ENCODE measurements around the gene PTPN6. TPM values are rescaled to one million over a fixed set of nuclear protein-coding genes. Genes with fewer than 3 reads are reported as not detected.

Gene PTPN6
- total RNA-seq, 2 donors from 2014 or later = 44.8 to 48.1 TPM

DNA sequence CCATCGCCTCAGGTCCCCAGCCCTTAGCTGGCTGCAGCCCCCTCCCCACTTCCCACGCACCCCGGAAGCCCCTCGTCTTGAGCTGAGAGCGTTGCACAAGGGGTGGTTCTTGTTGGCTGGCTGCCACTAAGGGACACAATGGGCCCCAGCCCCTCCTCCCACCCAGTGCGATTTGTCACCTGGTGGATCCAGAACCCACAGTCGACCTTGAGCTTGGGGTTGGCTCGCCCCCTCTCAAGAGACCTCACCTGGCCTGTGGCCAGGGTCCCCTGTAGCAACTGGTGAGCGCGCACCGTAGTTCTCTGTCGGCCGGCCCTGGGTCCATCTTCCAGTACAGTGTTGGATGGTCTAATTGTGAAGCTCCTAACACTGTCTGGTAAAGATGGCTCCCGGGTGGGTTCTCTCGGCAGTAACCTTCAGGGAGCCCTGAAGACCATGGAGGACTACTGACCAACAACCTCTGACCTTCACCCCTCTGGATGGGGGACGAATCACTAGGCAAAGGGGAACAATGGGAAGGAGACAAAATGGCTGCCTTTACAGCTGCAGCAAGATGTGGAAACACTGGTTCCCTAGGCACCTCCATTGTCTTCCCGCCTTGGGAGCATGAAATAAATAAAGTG lies 12.7 kb downstream of the PTPN6 start:
- Histone ChIP-seq H3K9ac (ENCODE audit: low read depth in 2 of 2, low read length in 2 of 2) (peak overlapping the region; percentile 63 to 98), H3K9me3 (no peaks in the 10 kb centered on the region), H3K4me3 (peak overlapping the region; percentile 57), H3K27ac (peak overlapping the region; percentile 95), H3K36me3 (peaks cover 5% of the 10 kb centered on the region), H3K4me1 (peaks cover 29% of the 10 kb centered on the region), H3K27me3 (no peaks in the 10 kb centered on the region)
- DNase-seq = peak; percentile 60
- intact Hi-C loops (cut with DNase I) = loop anchor here (2.0 kb wide), 1 partner anchor 19 kb away; the partner anchor contains the start of gene C12orf57
- TF ChIP-seq CTCF (IDR thresholded peaks at IDR 0.05) = no peak

DNA sequence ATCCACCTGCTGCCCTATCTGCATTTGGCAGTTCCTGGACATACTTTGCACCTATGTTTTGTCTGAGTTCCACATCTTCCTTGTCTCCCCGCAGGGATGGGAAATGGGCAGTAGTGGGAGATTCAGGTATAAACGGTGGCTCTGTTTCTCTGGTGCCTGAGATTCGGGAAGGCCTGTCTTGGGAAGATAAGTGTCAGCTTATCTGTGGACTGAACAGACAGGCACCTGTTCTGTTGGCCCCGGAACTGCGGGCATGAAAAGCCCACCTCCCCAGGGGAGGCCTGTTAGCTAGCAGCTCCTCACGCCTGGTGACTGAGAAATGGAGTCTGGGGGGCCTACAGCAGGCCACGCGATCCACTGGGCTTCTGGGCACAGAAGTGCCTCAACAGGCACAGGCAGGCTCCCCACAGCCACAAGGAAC lies 13.5 kb downstream of the PTPN6 start:
- Histone ChIP-seq H3K9ac (ENCODE audit: low read depth in 2 of 2, low read length in 2 of 2) (peak overlapping the region; percentile 63 to 98), H3K27me3 (no peaks in the 10 kb centered on the region), H3K36me3 (peaks cover 5% of the 10 kb centered on the region), H3K4me1 (peaks cover 36% of the 10 kb centered on the region), H3K4me3 (peak overlapping the region; percentile 57), H3K27ac (peak overlapping the region; percentile 95), H3K9me3 (no peaks in the 10 kb centered on the region)
- DNase-seq = no peak
- TF ChIP-seq CTCF (IDR thresholded peaks at IDR 0.05) = no peak
- intact Hi-C loops (cut with DNase I) = loop anchor here (2.0 to 5.0 kb wide), 2 partner anchors 20 to 97 kb away; partner anchors contain the start of genes C12orf57 and TPI1

DNA sequence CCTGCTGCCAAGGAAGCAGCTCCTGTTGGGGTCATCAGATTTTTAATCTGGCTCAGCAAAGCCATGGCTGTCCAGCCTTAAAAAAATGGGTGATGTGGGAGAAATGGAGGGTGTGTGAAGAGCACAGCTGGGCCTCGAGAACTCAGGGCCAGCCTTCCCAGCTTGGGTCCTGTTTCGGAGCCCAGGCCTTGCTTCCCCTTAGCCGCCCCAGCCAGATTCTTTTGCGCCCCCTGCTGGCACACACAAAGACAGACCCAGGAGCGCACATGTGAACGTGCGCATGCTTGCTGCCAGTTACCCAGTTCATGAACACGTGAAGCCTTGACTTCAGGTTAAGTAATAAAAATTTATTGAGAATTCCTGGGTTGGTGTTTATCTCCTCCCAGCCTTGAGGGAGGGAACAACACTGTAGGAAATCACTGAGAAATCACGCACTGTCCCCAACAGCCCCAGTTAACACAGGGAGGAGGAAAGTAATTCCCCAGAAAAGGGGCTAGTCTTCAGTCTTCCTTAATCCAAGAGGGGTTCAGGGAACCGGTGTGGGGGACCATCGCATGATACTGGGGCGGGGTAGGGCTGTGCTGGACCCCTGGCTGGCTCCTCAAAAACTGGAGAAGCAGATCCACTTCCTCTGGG lies 14.0 kb downstream of the PTPN6 start:
- peak overlapping the region; percentile 95 for H3K27ac ChIP-seq
- peak overlapping the region; percentile 57 for H3K4me3 ChIP-seq
- no peaks in the 10 kb centered on the region for H3K27me3 ChIP-seq
- H3K4me1 ChIP-seq = peaks cover 31% of the 10 kb centered on the region
- DNase-seq = peak; percentile 95
- intact Hi-C loops (cut with DNase I) = loop anchor here (2.0 to 5.0 kb wide), 2 partner anchors 20 to 98 kb away; partner anchors contain the start of genes C12orf57 and TPI1
- peaks cover 5% of the 10 kb centered on the region for H3K36me3 ChIP-seq
- H3K9ac ChIP-seq (ENCODE audit: low read depth in 2 of 2, low read length in 2 of 2) = peak overlapping the region; percentile 63 to 98
- no peaks in the 10 kb centered on the region for H3K9me3 ChIP-seq
- peak; percentile 92 for TF ChIP-seq CTCF (IDR thresholded peaks at IDR 0.05)

GRCh38 chr12:6965714-6966113 lies 14.6 kb downstream of the PTPN6 start:
- H3K4me1 ChIP-seq = peaks cover 26% of the 10 kb centered on the region
- H3K27ac ChIP-seq = peak overlapping the region; percentile 95
- H3K9me3 ChIP-seq = no peaks in the 10 kb centered on the region
- no peaks in the 10 kb centered on the region for H3K27me3 ChIP-seq
- intact Hi-C loops (cut with DNase I) = loop anchor here (2.0 to 5.0 kb wide), 2 partner anchors 21 to 98 kb away; partner anchors contain the start of genes C12orf57 and TPI1
- H3K4me3 ChIP-seq = no peak overlapping the region
- TF ChIP-seq CTCF (IDR thresholded peaks at IDR 0.05) = no peak
- H3K36me3 ChIP-seq = peaks cover 5% of the 10 kb centered on the region
- peak overlapping the region in 1 of 2 donors; percentile 98 for H3K9ac ChIP-seq (ENCODE audit: low read depth in 2 of 2, low read length in 2 of 2)
- DNase-seq = no peak

- TF ChIP-seq CTCF (IDR thresholded peaks at IDR 0.05) = no peak
- H3K9ac ChIP-seq (ENCODE audit: low read depth in 2 of 2, low read length in 2 of 2) = peak overlapping the region in 1 of 2 donors; percentile 98
- no peaks in the 10 kb centered on the region for H3K27me3 ChIP-seq
- H3K9me3 ChIP-seq = no peaks in the 10 kb centered on the region
- no peak overlapping the region for H3K4me3 ChIP-seq
- H3K36me3 ChIP-seq = peaks cover 5% of the 10 kb centered on the region
- peaks cover 26% of the 10 kb centered on the region for H3K4me1 ChIP-seq
- DNase-seq = no peak
- intact Hi-C loops (cut with DNase I) = loop anchor here (5.0 kb wide), 1 partner anchor 99 kb away; the partner anchor contains the start of gene TPI1
- H3K27ac ChIP-seq = peak overlapping the region; percentile 95
Measured at GRCh38 chr12:6966351-6966750, 15.2 kb downstream of the PTPN6 start.
